Lower leg skin (tissue), 4 donors: ENCODE data around the gene METTL25B. TPM values are rescaled to one million over a fixed set of nuclear protein-coding genes. Genes with fewer than 3 reads are reported as not detected.

Experiments used
- DNase-seq, 2 donors: peaks; one replicate each; pipeline ENCODE4 v3.0.0-alpha.2; 2019; ENCODE audit warnings: low spot score in 2 of 2
- H3K4me3 ChIP-seq: fragments of 200-600 bp; sonication (generic); 2 replicates; pipeline ENCODE4 v1.5.1; 2017; ENCODE audit warnings: mild to moderate bottlenecking, low read depth; ENCODE audit not compliant: poor library complexity, severe bottlenecking
- CTCF ChIP-seq, 3 donors: fragments of 450-650 bp; IDR thresholded peaks; one replicate each; pipeline ENCODE4 v1.5.1; 2016; ENCODE audit warnings: antibody characterized with exemption in 3 of 3, mild to moderate bottlenecking in 3 of 3, moderate library complexity in 2 of 3
- POLR2A ChIP-seq, 2 donors: fragments of 450-650 bp; IDR thresholded peaks; one replicate each; pipeline ENCODE4 v1.6.1; 2016 to 2017; ENCODE audit warnings: antibody characterized with exemption in 2 of 2, mild to moderate bottlenecking in 1 of 2, moderate library complexity in 1 of 2
- WGBS, 2 donors: methylation state at CpG; one replicate each; pipeline ENCODE4 v1.1.5; 2018; 5-methylcytosine and 5-hydroxymethylcytosine counted together
- intact Hi-C: fragments of 100-400 bp; cut with DNase I; formaldehyde crosslinking; loops from one replicate; pipeline ENCODE4 v1.15.0; 2023; ENCODE audit warnings: low total_unique reads
- total RNA-seq, 4 donors: library from RNA; depleted of rRNA; stranded (reverse); fragments of >200 nt; gene quantifications; one replicate each; pipeline ENCODE4 v1.1.0, GENCODE V29; 2016

METTL25B gene
- total RNA-seq, 4 donors from 2014 or later, result 20.3 to 39.0 (median 28.2) TPM

- no peak for TF ChIP-seq CTCF (IDR thresholded peaks at IDR 0.05)
- TF ChIP-seq POLR2A (IDR thresholded peaks at IDR 0.05), result no peak
Observed at GRCh38 chr1:156711011-156711817, 17.1 kb upstream of the METTL25B start.

GRCh38 chr1:156712626-156713025, 15.6 kb upstream of the METTL25B start:
- 20 to 29% methylated on average over 3 of the region's 3 CpGs for WGBS, 2 donors
- intact Hi-C loops, result no loop called here
- TF ChIP-seq CTCF (IDR thresholded peaks at IDR 0.05), result no peak
- TF ChIP-seq POLR2A (IDR thresholded peaks at IDR 0.05), result no peak
- no peak overlapping the region for H3K4me3 ChIP-seq
- DNase-seq, result no peak

More at GRCh38 chr1:156711011-156711817, 17.1 kb upstream of the METTL25B start:
- 64% methylated on average over 9 of the region's 9 CpGs for WGBS, 2 donors
- no peak for DNase-seq
- H3K4me3 ChIP-seq, result no peak overlapping the region
- intact Hi-C loops, result no loop called here

GRCh38 chr1:156714830-156715229, 13.4 kb upstream of the METTL25B start:
- no peak for DNase-seq
- intact Hi-C loops, result no loop called here
- 77 to 81% methylated on average over 3 of the region's 3 CpGs for WGBS, 2 donors

GRCh38 chr1:156717351-156717750, 10.9 kb upstream of the METTL25B start:
- intact Hi-C loops, result no loop called here
- 55 to 73% methylated on average over 4 of the region's 4 CpGs for WGBS, 2 donors

More at GRCh38 chr1:156714830-156715229, 13.4 kb upstream of the METTL25B start:
- no peak overlapping the region for H3K4me3 ChIP-seq
- TF ChIP-seq CTCF (IDR thresholded peaks at IDR 0.05) (no peak), POLR2A (IDR thresholded peaks at IDR 0.05) (no peak)

GRCh38 chr1:156721131-156721530, 7.1 kb upstream of the METTL25B start:
- no peak for TF ChIP-seq POLR2A (IDR thresholded peaks at IDR 0.05)
- no peak overlapping the region for H3K4me3 ChIP-seq
- no peak for DNase-seq
- 78 to 88% methylated on average over 2 of the region's 2 CpGs for WGBS, 2 donors
- intact Hi-C loops, result no loop called here

More at GRCh38 chr1:156717351-156717750, 10.9 kb upstream of the METTL25B start:
- DNase-seq, result no peak
- no peak for TF ChIP-seq POLR2A (IDR thresholded peaks at IDR 0.05)
- no peak overlapping the region for H3K4me3 ChIP-seq

- no peak for DNase-seq
- intact Hi-C loops, result no loop called here
- no peak overlapping the region for H3K4me3 ChIP-seq
- no peak for TF ChIP-seq POLR2A (IDR thresholded peaks at IDR 0.05)
- TF ChIP-seq CTCF (IDR thresholded peaks at IDR 0.05), result no peak
- 88 to 95% methylated on average over 4 of the region's 4 CpGs for WGBS, 2 donors
Observed at GRCh38 chr1:156721535-156721934, 6.7 kb upstream of the METTL25B start.
